AG09319 (cell line): ENCODE results near the gene AMMECR1.

Experiments
- DNase-seq: peaks from one replicate; pipeline ENCODE4 v3.0.0-alpha.2; 2010; ENCODE audit warnings: low read depth; ENCODE audit errors: extremely low read depth
- CTCF ChIP-seq: IDR thresholded peaks from 2 replicates; pipeline ENCODE4 v1.5.1; 2011; ENCODE audit warnings: low read depth, mild to moderate bottlenecking, inconsistent platforms, low read length, moderate library complexity

Gene AMMECR1

GRCh38 chrX:110180176-110180927 is 137.5 kb downstream of the AMMECR1 start:
- no peak for DNase-seq
- no peak for TF ChIP-seq CTCF

DNA sequence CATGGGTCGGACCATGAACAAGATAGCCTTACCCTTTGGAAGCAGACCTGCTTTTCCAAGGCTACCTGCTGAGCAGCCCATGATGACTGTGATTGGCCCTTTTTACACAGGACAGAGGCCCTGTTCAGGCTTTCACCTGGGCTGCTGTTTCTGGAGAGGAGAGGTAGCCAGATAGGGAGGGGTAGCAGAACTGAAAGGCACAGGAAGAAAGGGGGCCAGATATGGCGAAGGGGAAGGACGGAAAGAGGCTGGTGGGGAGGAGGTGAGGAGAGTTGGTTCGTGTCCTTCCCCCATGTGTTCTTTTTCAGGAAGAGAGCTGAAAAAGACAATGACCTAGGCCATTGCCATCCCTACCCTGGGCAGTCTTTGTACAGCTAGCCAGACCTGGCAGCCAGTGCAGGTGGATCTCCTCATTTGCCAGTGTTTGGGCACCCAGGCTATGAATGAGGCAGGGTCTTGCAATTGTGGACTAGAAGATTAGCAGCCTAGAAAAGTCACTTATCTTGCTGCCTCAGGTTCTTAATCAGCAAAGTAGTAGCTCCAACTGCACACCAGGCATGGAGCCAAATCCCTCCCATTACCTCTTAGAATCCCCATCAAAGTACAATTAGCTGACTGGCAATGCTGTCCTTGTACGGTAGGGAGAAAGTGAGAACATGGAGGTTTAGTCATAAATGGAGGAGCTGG is 139.6 kb downstream of the AMMECR1 start:
- no peak for TF ChIP-seq CTCF
- DNase-seq: no peak

DNA sequence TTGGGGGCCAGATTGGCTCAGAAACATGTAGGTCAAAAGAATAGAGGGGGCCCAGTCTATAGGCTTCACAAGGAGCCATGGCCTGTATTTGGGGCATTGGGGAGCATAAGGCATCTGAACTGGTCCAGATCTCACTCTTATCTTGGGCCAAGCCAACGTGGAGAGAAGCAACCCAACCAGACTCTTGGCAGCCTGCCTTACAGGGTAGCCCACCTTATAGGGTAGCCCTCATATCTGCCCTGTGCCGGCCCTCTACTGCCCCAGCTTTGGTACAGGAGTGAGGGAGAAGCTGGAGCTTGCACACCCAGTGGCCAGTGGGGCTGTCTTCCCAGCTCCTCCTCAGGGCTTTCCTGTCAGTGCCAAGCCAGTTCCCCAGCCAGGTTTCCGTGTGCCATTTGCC is 142.2 kb downstream of the AMMECR1 start:
- DNase-seq: no peak
- no peak for TF ChIP-seq CTCF

- TF ChIP-seq CTCF: no peak
These were observed 142.7 kb downstream of the AMMECR1 start for GRCh38 chrX:110175146-110175545.

GRCh38 chrX:110173192-110174175 is 144.4 kb downstream of the AMMECR1 start:
- no peak for DNase-seq
- TF ChIP-seq CTCF: no peak

More at GRCh38 chrX:110175146-110175545, 142.7 kb downstream of the AMMECR1 start:
- DNase-seq: no peak

GRCh38 chrX:110172215-110172614 is 145.7 kb downstream of the AMMECR1 start:
- no peak for DNase-seq
- TF ChIP-seq CTCF: no peak
